Measurements from ENCODE around the gene SEPHS1. TPM values are rescaled to one million over a fixed set of nuclear protein-coding genes. Genes with fewer than 3 reads are reported as not detected.

SEPHS1 gene
- total RNA-seq, 1 experiment from 2014 or later, result 139 TPM

DNA sequence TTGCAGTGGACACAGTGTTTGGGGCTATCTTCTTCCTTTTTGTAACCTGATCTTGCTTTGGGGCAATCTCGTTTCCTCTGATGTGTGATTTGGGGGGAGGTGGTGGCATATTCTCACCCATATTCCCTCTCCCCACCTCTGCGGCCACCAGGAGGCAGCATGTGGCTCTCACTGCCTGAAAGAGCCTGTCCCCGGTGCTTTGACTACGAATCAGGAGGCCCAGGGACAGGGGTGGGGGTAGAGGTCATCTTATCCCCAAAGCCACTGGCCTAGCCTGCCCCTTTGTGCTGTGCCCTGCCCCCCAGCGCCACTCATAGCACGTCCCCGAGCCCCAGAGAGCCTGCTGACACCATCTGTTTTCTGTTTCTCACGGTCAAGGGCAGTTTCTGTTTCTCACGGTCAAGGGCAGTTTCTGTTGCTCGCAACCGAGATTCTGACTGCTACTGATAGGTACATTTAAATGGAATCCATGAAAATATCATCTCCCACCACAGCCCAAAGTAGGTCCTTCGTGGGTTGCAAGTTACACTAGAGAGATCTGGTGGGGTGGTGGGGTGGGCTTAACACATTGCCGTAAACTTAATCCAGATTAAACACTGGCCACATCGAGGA lies 76.4 kb downstream of the SEPHS1 start:
- no peaks in the 10 kb centered on the region for H3K9me3 ChIP-seq
- no peaks in the 10 kb centered on the region for H3K27me3 Mint-ChIP-seq (ENCODE audit: insufficient read depth, unreplicated experiment)
- DNase-seq, result peak; percentile 61 to 69
- no peaks in the 10 kb centered on the region for H3K4me1 Mint-ChIP-seq (ENCODE audit: low read depth, unreplicated experiment)
- CTCF ChIA-PET, result interaction anchor here (0.8 kb wide), 2 partner anchors 30 to 31 kb away, joined by 3 read pairs; no protein-coding TSS in a partner anchor
- H3K27me3 ChIP-seq (replicated peaks; ENCODE audit: control insufficient read depth, insufficient read depth, low read length), result no peaks in the 10 kb centered on the region
- H3K36me3 ChIP-seq (ENCODE audit: control insufficient read depth, insufficient read depth, low read length), result no peaks in the 10 kb centered on the region
- TF ChIP-seq, protein P1, sequence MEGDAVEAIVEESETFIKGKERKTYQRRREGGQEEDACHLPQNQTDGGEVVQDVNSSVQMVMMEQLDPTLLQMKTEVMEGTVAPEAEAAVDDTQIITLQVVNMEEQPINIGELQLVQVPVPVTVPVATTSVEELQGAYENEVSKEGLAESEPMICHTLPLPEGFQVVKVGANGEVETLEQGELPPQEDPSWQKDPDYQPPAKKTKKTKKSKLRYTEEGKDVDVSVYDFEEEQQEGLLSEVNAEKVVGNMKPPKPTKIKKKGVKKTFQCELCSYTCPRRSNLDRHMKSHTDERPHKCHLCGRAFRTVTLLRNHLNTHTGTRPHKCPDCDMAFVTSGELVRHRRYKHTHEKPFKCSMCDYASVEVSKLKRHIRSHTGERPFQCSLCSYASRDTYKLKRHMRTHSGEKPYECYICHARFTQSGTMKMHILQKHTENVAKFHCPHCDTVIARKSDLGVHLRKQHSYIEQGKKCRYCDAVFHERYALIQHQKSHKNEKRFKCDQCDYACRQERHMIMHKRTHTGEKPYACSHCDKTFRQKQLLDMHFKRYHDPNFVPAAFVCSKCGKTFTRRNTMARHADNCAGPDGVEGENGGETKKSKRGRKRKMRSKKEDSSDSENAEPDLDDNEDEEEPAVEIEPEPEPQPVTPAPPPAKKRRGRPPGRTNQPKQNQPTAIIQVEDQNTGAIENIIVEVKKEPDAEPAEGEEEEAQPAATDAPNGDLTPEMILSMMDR (IDR thresholded peaks at IDR 0.05; ENCODE audit: insufficient read depth in 1 of 2, low read depth in 1 of 2, low read length in 1 of 2, severe bottlenecking in 1 of 2, unreplicated experiment in 1 of 2), result peak; percentile 59 to 68
- POLR2A ChIA-PET, result interaction anchor here (0.6 kb wide), 1 partner anchor 20 kb away, joined by 3 read pairs; no protein-coding TSS in a partner anchor
- intact Hi-C loops (cut with micrococcal nuclease; ENCODE audit: unreplicated experiment), result loop anchor here (1.0 kb wide), 1 partner anchor 31 kb away; no protein-coding TSS in a partner anchor
- no TSS peak for BruUV-seq (replicated peaks)
- H3K4me3 ChIP-seq (ENCODE audit: low read depth, low read length), result no peak overlapping the region
- no peaks in the 10 kb centered on the region for H3K9me3 Mint-ChIP-seq (ENCODE audit: unreplicated experiment)
- H3K4me3 Mint-ChIP-seq (ENCODE audit: unreplicated experiment), result no peak overlapping the region
- no peaks in the 10 kb centered on the region for H3K36me3 Mint-ChIP-seq (ENCODE audit: insufficient read depth, unreplicated experiment)
- H3K27ac Mint-ChIP-seq (ENCODE audit: unreplicated experiment), result no peak overlapping the region
- no peaks in the 10 kb centered on the region; the same call in 1 of the 2 replicates for H3K4me1 ChIP-seq

DNA sequence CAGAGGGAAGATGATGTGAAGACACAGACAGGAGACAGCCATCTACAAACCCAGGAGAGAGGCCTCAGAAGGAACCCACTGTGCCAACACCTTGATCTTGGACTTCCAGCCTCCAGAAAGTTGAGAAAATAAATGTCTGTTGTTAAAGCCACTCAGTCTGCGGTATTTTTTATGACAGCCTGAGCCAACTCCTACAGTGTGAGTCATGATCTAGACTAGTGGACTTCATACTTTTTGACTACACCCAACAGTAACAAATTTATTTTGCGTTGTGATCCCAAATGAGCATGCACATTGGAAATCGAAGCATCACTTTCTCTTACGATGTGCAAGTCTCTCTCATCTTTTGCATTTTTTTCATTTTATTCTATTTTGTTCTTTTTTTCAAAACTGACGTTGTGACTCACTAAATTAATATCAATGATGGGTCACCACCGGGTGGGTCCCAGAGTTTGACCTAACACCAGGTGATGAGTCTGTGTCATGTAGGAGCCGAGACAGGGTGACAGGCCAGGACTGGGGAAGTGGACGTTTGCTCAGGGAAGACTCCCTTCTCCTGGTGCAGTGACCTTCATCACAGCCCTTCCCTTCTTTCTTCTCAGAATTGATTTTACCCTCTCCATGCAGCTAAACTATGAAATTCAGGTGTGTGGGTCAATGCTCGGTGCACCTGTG lies 77.1 kb downstream of the SEPHS1 start:
- Histone ChIP-seq H3K36me3 (ENCODE audit: control insufficient read depth, insufficient read depth, low read length) (no peaks in the 10 kb centered on the region), H3K4me1 (no peaks in the 10 kb centered on the region; the same call in 1 of the 2 replicates), H3K4me3 (ENCODE audit: low read depth, low read length) (no peak overlapping the region), H3K27me3 (replicated peaks; ENCODE audit: control insufficient read depth, insufficient read depth, low read length) (no peaks in the 10 kb centered on the region), H3K9me3 (no peaks in the 10 kb centered on the region)
- Mint-ChIP-seq H3K4me1 (ENCODE audit: low read depth, unreplicated experiment) (no peaks in the 10 kb centered on the region), H3K27ac (ENCODE audit: unreplicated experiment) (no peak overlapping the region), H3K4me3 (ENCODE audit: unreplicated experiment) (no peak overlapping the region), H3K36me3 (ENCODE audit: insufficient read depth, unreplicated experiment) (no peaks in the 10 kb centered on the region), H3K27me3 (ENCODE audit: insufficient read depth, unreplicated experiment) (no peaks in the 10 kb centered on the region), H3K9me3 (ENCODE audit: unreplicated experiment) (no peaks in the 10 kb centered on the region)
- TF ChIP-seq, protein P1 (IDR thresholded peaks at IDR 0.05; ENCODE audit: insufficient read depth in 1 of 2, low read depth in 1 of 2, low read length in 1 of 2, severe bottlenecking in 1 of 2, unreplicated experiment in 1 of 2), result no peak
- ChIA-PET POLR2A (no interaction called here), CTCF (interaction anchor here (0.8 kb wide), 1 partner anchor 32 kb away, joined by 3 read pairs; no protein-coding TSS in a partner anchor)
- intact Hi-C loops (cut with micrococcal nuclease; ENCODE audit: unreplicated experiment), result loop anchor here (1.0 kb wide), 1 partner anchor 31 kb away; no protein-coding TSS in a partner anchor
- no TSS peak for BruUV-seq (replicated peaks)
- peak in 1 of 2 experiments; percentile 13 for DNase-seq

DNA sequence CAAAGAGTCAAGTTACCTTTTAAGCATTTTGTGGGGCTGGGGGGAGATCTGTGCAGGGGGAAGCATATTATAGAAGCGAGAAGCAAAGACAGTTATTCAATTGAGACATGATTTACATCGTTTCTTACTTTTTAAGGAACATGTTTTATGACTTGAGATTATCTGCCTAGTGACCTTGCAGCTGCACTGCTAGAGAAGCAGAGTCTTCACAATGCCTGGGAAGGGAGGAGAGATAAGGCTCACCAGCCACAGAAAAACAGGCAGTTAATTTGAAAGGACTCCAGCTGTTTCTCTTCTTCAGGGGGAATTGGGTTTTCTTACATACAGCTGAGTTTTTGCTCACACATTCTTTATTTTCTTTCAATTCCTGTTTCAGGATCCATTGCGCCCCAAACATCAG lies 79.3 kb downstream of the SEPHS1 start:
- no peaks in the 10 kb centered on the region for H3K9me3 Mint-ChIP-seq (ENCODE audit: unreplicated experiment)
- BruUV-seq (replicated peaks), result no TSS peak
- H3K27ac Mint-ChIP-seq (ENCODE audit: unreplicated experiment), result no peak overlapping the region
- H3K4me1 Mint-ChIP-seq (ENCODE audit: low read depth, unreplicated experiment), result no peaks in the 10 kb centered on the region
- ChIA-PET POLR2A (no interaction called here), CTCF (no interaction called here)
- no peaks in the 10 kb centered on the region for H3K36me3 Mint-ChIP-seq (ENCODE audit: insufficient read depth, unreplicated experiment)
- Histone ChIP-seq H3K9me3 (no peaks in the 10 kb centered on the region), H3K4me3 (ENCODE audit: low read depth, low read length) (no peak overlapping the region), H3K4me1 (no peaks in the 10 kb centered on the region; the same call in 1 of the 2 replicates), H3K27me3 (replicated peaks; ENCODE audit: control insufficient read depth, insufficient read depth, low read length) (no peaks in the 10 kb centered on the region), H3K36me3 (ENCODE audit: control insufficient read depth, insufficient read depth, low read length) (no peaks in the 10 kb centered on the region)
- H3K4me3 Mint-ChIP-seq (ENCODE audit: unreplicated experiment), result no peak overlapping the region
- TF ChIP-seq, protein P1 (IDR thresholded peaks at IDR 0.05; ENCODE audit: insufficient read depth in 1 of 2, low read depth in 1 of 2, low read length in 1 of 2, severe bottlenecking in 1 of 2, unreplicated experiment in 1 of 2), result no peak
- peak in 1 of 2 experiments; percentile 10 for DNase-seq
- H3K27me3 Mint-ChIP-seq (ENCODE audit: insufficient read depth, unreplicated experiment), result no peaks in the 10 kb centered on the region
- intact Hi-C loops (cut with micrococcal nuclease; ENCODE audit: unreplicated experiment), result no loop called here
